Measurements from ENCODE around the gene WBP2.
A peak's percentile ranks its signal among the peaks of the same experiment; 100 is the strongest.

GRCh38 chr17:75845933-75846691 is 9.0 kb downstream of the WBP2 start:
- TF ChIP-seq CTCF (IDR thresholded peaks at IDR 0.05): peak in 1 of 7 experiments; percentile 4
- TF ChIP-seq POLR2A (IDR thresholded peaks at IDR 0.05): no peak

All from body of pancreas (tissue), 4 donors.